GM19351 (cell line): Measurements from ENCODE around the gene DBNDD2.

Experiments used
- ATAC-seq: cut with Tn5 transposase; IDR thresholded peaks from one replicate; pipeline ENCODE4 v1.9.1; 2021; ENCODE audit warnings: mild to moderate bottlenecking, moderate library complexity; ENCODE audit not compliant: unreplicated experiment

The DBNDD2 gene

GRCh38 chr20:45377269-45377668, 30.8 kb upstream of the DBNDD2 start:
- no peak for ATAC-seq

GRCh38 chr20:45378191-45378590, 29.9 kb upstream of the DBNDD2 start, which contains the start of gene TP53TG5:
Gene TP53TG5, minus strand, starts transcription at chr20:45378325. Its CDS starts 89 bp downstream, at chr20:45378236.
- no peak for ATAC-seq

- ATAC-seq, result no peak
Observed at GRCh38 chr20:45387274-45387673, 20.8 kb upstream of the DBNDD2 start.

GRCh38 chr20:45390931-45391330, 17.2 kb upstream of the DBNDD2 start:
- ATAC-seq, result no peak

GRCh38 chr20:45391559-45391958, 16.5 kb upstream of the DBNDD2 start:
- ATAC-seq, result no peak

GRCh38 chr20:45392733-45393132, 15.4 kb upstream of the DBNDD2 start:
- no peak for ATAC-seq

GRCh38 chr20:45394221-45395113, 13.6 kb upstream of the DBNDD2 start:
- ATAC-seq, result no peak

GRCh38 chr20:45395114-45395415, 13.0 kb upstream of the DBNDD2 start:
- no peak for ATAC-seq

GRCh38 chr20:45399018-45399417, 9.1 kb upstream of the DBNDD2 start:
- no peak for ATAC-seq

GRCh38 chr20:45400346-45401031, 7.6 kb upstream of the DBNDD2 start:
- no peak for ATAC-seq

- no peak for ATAC-seq
Observed at GRCh38 chr20:45402946-45403345, 5.1 kb upstream of the DBNDD2 start.

- ATAC-seq, result no peak
Observed at GRCh38 chr20:45404438-45404837, 3.7 kb upstream of the DBNDD2 start.

GRCh38 chr20:45405571-45406259, 2.4 kb upstream of the DBNDD2 start:
- ATAC-seq, result no peak

- no peak for ATAC-seq
Observed at GRCh38 chr20:45406260-45407066, 1.6 kb upstream of the DBNDD2 start.

- no peak for ATAC-seq
Observed at GRCh38 chr20:45407067-45407745, 883 bp upstream of the DBNDD2 start.

- no peak for ATAC-seq
Observed at GRCh38 chr20:45408646-45409213, 641 bp downstream of the DBNDD2 start.

- ATAC-seq, result no peak
Observed at GRCh38 chr20:45409521-45410272, 1.6 kb downstream of the DBNDD2 start.

GRCh38 chr20:45410887-45411286, 2.8 kb downstream of the DBNDD2 start:
- no peak for ATAC-seq

- ATAC-seq, result no peak
Observed at GRCh38 chr20:45412653-45413052, 4.6 kb downstream of the DBNDD2 start.
